Lower leg skin (tissue), 3 donors: Measurements from ENCODE around the gene CFB.

Source experiments
- POLR2A ChIP-seq, 2 donors: fragments of 450-650 bp; IDR thresholded peaks; one replicate each; pipeline ENCODE4 v1.6.1; 2016 to 2017; ENCODE audit warnings: antibody characterized with exemption in 2 of 2, mild to moderate bottlenecking in 1 of 2, moderate library complexity in 1 of 2
- TF ChIP-seq, protein P1 (sequence below), 3 donors: fragments of 450-650 bp; IDR thresholded peaks; one replicate each; pipeline ENCODE4 v1.5.1; 2016; ENCODE audit warnings: antibody characterized with exemption in 3 of 3, mild to moderate bottlenecking in 3 of 3, moderate library complexity in 2 of 3

DNA sequence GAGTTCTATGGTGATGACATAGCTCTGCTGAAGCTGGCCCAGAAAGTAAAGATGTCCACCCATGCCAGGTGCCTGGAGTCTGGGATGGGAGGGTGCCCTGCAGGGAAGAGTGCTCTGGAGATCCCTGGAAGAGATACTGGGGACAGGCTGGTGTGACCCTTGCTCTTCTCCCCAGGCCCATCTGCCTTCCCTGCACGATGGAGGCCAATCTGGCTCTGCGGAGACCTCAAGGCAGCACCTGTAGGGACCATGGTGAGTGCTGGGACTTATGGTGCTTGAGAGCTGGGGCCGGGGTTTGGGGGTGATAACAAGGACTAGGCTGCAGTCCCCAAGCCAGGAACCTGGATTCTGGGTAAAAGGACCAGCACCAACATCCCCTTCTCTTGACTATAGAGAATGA is 2.2 kb upstream of the CFB start:
- TF ChIP-seq, protein P1, sequence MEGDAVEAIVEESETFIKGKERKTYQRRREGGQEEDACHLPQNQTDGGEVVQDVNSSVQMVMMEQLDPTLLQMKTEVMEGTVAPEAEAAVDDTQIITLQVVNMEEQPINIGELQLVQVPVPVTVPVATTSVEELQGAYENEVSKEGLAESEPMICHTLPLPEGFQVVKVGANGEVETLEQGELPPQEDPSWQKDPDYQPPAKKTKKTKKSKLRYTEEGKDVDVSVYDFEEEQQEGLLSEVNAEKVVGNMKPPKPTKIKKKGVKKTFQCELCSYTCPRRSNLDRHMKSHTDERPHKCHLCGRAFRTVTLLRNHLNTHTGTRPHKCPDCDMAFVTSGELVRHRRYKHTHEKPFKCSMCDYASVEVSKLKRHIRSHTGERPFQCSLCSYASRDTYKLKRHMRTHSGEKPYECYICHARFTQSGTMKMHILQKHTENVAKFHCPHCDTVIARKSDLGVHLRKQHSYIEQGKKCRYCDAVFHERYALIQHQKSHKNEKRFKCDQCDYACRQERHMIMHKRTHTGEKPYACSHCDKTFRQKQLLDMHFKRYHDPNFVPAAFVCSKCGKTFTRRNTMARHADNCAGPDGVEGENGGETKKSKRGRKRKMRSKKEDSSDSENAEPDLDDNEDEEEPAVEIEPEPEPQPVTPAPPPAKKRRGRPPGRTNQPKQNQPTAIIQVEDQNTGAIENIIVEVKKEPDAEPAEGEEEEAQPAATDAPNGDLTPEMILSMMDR (IDR thresholded peaks at IDR 0.05), result no peak
- TF ChIP-seq POLR2A (IDR thresholded peaks at IDR 0.05), result no peak
